Measurements from ENCODE around the gene THOC6.

Gene THOC6

DNA sequence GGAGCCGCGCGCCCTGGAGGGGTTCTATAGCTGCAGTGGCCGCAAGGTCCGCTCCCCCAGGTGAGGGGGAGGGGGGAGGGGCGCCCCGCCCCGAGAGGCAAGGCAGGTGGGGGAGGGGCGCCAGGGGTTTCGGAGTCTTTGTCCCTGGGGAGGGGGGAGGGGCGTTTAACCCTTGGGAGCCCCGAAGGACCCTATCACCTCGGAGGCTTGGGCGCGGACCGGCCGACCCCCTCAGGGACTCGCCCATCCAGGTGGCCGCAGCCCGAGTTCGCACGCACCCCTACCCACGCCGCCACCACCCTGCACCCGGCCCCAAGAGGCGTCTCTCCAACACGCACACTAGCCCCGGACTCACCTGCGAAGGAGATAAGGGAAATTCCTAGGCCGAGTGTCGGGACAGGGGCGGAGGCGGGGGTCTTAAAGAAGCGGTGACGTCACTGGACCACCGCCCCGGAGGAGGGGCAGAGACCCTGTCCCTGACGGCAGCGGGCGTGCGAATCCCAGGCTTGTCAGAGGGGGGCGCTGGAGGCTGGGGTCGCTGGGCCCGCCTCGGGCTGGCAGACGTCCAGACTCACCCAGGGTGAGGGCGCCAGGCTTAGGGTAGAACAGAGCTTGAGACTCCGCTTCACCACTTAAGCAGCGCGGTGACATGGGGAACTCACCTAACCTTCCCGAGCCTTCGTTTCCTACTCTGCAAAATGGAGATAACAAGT lies 5.9 kb upstream of the THOC6 start, which contains the start of gene CLDN6:
Gene CLDN6 (minus strand): TSS at position 390 of the 713 bp plus-strand sequence. CDS start 2,162 bp downstream, outside the sequence.
- DNase-seq, result no peak

DNA sequence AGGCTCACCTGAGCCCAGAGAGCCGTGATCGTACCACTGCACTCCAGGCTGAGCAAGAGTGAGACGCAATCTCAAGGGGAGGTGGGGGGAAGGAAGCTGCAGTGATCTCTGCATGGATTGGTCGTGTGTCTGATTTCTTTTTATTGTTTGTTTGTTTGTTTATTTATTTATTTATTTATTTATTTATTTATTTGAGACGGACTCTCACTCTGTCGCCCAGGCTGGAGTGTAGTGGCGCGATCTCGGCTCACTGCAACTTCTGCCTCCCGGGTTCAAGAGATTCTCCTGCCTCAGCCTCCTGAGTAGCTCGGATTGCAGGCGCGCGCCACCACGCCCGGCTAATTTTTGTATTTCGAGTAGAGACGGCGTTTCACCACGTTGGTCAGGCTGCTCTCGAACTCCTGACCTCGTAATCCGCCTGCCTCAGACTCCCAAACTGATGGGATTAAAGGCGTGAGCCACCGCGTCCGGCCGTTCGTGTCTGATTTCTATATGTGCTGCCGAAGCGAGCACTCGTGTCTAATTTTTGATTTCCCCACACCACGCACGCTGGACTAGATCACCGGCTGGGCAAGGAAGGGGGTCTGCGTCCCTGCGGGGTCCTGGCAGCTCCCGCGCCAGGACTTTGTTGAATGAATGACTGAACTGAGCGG lies 4.1 kb upstream of the THOC6 start:
- no peak for DNase-seq

DNA sequence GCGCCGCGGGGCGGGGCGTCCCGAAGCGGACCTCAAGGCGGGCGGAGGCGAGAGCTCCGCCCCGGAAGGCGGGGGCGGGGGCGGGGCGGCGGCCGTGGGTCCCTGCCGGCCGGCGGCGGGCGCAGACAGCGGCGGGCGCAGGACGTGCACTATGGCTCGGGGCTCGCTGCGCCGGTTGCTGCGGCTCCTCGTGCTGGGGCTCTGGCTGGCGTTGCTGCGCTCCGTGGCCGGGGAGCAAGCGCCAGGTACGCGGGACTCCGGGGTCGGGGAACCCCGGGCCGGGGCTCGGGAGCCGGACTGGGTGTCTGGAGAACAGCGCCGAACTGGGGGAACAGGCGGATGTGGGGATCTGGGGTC lies 3.6 kb upstream of the THOC6 start, which contains the start of gene TNFRSF12A:
Gene TNFRSF12A (plus strand): TSS at position 122 of the 357 bp plus-strand sequence. CDS start 30 bp downstream, at position 152.
- DNase-seq, result peak; percentile 72 to 85

DNA sequence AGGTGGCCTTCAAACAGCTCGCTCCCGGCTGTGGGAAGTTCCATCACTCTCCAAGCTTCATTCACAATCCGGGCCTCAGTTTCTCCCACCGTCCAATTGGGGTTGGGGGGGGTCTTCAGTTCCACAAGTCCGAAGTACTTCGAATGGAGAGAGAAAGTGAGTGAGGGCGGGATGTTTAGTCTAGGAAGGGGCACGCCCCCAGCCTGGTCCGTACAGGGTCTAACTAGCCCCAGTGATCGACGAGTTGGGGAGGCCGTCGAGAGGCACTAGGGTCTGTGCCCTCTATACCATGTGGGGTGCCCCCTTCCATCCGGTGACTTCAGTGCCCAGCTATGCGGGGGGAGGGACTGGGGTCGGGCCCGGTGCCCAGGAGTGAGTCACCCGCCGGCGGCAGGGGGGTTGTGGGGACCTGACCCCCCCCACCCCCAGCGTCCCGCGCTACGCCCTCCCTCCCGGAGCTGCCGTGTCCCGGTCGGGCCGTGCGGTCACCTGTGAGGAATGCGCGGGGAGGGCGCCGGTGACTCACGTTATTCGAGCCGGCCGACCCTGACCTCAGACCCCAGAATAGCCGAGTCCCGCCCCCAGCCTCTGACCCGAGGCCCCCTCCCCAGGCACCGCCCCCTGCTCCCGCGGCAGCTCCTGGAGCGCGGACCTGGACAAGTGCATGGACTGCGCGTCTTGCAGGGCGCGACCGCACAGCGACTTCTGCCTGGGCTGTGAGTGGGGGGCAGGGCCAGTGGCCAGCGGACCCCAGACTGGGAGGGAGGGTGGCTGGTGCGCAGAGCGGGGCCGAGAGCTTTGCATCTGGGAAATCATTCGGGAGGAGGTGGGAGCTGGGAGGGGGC lies 3.0 kb upstream of the THOC6 start:
- DNase-seq, result no peak

DNA sequence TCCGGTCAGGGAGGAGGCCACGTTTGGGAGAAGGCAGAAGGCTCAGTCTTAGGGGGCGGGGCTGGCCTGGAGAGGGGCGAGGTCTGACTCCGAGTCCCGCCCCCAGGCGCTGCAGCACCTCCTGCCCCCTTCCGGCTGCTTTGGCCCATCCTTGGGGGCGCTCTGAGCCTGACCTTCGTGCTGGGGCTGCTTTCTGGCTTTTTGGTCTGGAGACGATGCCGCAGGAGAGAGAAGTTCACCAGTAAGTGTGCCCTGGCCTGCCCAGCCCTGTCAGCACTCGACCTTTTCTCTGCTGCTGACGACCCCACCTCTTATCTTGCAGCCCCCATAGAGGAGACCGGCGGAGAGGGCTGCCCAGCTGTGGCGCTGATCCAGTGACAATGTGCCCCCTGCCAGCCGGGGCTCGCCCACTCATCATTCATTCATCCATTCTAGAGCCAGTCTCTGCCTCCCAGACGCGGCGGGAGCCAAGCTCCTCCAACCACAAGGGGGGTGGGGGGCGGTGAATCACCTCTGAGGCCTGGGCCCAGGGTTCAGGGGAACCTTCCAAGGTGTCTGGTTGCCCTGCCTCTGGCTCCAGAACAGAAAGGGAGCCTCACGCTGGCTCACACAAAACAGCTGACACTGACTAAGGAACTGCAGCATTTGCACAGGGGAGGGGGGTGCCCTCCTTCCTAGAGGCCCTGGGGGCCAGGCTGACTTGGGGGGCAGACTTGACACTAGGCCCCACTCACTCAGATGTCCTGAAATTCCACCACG lies 2.2 kb upstream of the THOC6 start:
- peak; percentile 62 to 68 for DNase-seq

DNA sequence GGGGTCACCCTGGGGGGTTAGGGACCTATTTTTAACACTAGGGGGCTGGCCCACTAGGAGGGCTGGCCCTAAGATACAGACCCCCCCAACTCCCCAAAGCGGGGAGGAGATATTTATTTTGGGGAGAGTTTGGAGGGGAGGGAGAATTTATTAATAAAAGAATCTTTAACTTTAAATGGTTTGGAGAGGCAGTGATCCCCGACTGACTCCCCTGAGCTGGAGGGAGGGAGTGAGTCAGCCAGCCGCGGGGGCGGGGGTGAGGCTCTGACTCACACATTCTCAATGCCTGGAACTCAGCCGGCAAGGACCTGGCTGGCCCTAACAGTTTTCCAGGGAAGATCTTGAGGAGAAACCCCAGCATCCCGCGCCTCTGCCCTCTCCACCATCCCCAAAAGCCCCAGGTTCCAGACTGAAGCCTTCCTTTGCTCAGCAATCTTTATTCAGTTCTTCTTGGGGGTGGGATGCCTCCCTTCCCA lies 1.6 kb upstream of the THOC6 start:
- peak; percentile 83 to 91 for DNase-seq

DNA sequence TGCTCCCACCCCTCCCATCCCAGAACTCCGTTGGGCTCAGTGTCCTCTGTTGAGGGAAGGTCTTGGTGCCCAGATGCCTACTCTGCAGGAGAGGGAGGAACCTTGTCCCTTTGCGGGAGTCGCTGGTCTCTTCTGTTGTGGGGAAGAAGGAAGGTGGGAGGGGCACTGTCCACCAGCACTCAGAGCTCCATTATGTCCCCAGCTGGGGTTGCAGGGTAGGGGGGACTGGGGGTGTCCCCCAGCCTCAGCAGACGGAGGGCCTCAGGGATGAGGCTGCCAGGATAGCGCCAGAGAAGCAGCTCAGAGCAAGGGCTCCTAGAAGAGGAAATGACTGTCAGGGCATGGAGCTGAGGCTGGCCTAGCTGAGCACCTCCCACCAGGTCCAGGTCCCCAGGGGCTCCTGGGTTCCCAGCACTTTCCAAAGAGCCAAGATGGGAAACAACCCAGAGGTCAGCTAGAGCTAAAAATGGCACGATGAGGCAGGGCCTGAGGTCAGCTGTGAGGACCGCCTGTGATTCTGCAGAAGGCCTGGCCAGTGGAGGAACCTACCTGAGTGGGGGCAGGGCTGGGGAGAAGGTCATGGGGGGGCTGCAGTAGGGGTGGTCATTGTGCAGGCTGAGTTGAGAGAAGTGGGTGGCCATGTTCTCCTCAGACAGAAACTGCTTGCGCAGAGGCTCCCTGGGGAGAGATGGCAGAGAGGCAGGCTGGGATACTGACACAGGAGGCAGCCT lies 986 bp upstream of the THOC6 start:
- DNase-seq, result no peak

DNA sequence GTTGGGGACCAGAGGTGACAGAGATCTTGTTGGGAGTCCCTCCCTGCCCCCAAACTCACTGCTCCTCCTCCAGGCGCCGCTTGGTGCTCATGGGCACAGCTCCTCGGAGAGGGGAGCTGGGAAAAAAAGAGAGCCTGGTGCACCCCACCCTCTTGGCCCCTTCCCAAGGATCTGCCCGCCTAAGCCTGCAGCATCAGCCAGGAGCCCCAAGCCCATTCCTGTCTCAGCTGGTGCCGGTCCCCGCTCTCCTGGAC lies 493 bp upstream of the THOC6 start:
- no peak for DNase-seq

DNA sequence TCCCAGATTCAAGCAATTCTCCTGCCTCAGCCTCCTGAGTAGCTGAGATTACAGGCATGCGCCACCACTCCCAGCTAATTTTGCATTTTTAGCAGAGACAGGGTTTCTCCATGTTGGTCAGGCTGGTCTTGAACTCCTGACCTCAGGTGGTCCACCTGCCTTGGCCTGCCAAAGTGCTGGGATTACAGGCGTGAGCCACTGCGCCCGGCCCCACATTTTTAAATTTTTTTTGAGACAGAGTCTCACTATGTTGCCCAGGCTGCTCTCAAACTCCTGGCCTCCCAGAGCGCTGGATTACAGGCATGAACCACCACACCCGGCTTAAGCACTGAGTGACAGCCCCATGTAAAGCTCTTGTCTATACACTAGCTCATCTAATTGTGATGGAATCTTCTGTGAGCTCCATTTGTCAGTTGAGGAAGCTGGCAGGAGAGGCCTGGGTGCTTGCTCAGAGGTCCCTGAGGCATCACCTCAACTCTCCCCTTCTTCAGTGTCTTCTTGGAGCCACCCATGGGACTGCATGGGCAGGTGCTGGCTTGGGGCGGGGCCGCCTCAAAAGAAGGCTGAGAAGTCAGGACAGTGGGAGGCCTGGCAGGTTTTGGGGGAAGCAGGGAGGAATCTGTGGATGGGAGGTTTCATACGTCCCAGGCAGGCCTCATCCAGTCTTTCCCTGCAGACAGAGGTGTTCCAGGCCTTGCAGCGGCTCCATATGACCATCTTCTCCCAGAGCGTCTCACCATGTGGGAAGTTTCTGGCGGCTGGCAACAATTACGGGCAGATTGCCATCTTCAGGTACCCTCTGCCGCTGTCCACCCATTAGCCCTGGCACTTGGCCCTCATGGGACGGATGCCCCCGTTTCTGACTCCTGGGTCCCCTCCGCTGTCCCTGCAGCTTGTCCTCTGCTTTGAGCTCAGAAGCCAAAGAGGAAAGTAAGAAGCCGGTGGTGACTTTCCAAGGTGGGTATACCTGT lies 1.5 kb downstream of the THOC6 start:
- no peak for DNase-seq

DNA sequence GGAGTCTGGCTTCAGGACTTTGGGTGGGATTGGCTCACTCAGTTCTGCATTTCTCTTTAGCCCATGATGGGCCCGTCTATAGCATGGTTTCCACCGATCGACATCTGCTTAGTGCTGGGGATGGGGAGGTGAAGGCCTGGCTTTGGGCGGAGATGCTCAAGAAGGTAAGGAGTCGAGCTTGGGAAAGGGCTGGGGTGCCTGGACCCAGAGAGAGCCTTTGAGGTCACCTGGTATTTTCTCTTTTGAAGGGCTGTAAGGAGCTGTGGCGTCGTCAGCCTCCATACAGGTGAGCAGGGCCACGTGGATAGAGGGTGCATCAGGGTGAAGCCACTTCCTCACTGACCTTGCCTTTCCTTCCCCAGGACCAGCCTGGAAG lies 2.2 kb downstream of the THOC6 start:
- DNase-seq, result no peak

DNA sequence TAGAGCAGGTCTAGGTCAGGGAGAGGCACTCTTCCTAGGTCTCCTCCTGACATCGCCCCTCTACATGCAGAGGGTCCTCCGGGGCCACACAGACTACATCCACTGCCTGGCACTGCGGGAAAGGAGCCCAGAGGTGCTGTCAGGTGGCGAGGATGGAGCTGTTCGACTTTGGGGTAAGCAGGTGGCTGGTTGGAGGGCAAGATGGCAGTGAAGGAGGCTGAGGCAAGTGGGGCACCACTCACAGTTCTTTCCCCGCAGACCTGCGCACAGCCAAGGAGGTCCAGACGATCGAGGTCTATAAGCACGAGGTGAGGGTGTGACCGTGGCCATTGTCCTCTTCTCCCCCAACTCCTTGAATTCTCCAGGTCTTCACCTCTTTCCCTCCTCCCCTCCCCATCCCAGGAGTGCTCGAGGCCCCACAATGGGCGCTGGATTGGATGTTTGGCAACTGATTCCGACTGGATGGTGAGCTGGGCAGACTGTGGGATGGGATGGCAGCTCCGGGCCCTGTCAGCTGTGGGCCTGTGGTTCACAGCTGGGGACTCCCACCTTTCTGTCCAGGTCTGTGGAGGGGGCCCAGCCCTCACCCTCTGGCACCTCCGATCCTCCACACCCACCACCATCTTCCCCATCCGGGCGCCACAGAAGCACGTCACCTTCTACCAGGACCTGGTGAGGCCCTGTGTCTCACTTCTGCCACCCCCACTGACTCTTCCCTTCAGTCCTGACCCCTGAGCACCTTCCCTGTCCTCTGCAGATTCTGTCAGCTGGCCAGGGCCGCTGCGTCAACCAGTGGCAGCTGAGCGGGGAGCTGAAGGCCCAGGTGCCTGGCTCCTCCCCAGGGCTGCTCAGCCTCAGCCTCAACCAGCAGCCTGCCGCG lies 3.0 kb downstream of the THOC6 start:
- no peak for DNase-seq

DNA sequence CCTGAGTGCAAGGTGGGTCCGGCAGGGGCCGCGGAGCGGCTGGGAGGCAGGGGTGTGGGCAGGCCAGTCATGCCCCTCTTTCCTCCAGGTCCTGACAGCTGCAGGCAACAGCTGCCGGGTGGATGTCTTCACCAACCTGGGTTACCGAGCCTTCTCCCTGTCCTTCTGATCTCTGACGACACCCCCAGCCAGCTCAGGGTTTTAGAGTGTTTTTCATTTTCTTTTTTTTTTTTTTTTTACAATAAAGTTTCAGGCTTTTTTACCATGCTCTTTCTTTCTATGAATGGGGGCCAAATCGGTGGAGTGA lies 3.6 kb downstream of the THOC6 start:
- no peak for DNase-seq

DNA sequence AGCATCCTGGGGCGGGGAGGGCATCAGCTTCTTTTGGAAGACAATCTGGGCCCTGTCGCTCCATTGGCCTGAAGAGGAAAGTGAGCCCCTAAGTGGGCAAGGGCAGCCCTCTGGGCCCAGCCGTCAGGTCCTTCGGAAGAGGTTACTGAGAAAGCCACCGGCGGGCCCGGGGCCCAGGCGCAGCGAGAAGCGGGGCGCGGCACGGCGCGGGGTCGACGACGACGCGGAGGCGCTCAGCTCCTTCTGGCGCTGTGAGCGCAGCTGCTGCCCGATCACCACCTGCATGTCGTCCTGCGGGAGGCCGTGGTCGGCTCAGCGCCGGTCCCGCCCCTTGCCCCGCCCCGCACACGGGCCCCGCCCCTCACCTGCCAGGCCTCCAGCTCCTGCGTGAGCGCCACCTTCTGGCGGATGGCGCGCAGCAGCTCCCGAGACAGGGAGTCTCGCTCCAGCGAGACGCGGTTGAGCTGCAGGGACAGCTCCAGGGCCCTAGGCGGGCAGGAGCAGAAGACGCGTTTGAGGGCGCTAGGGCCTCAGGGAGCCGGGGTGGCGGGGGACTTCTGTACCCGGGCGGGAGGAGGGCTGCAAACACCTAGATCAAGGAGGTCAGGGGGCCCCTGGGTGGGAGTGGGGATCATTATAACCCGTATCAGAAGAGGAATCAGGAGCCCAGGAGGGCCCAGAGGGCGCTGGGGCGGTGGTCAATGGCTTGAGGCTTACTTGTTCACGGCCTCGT lies 4.3 kb downstream of the THOC6 start:
- DNase-seq, result peak; percentile 75 to 93

DNA sequence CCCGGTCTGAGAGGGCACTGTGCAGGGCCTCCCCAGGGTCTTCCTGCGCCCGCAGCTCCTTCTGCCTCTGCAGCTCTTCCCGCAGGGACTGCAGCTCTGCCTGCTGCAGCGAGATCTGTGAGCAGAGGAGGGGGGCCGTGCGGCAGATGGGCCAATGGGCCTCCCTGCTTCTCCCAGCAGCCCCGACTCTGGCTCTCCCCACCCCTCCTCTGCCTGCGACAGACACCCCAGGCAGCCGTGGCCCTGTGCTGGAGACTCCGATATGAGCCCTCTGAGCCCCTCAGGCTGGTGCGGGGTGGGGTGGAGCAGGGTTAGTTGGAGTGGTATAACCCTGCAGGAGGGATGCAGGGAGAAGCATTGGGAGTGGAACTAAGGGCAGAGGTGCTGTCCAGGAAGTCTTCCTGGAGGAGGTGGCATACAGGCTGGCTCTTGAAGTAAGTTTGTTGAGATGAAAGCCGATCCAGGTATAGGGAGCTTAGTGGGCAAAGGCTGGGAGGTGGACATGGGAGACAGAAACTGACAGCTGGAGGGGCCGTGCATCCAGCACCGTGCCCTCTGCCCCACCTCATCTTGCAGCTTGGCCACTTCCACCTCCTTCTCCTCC lies 5.0 kb downstream of the THOC6 start:
- DNase-seq, result no peak

DNA sequence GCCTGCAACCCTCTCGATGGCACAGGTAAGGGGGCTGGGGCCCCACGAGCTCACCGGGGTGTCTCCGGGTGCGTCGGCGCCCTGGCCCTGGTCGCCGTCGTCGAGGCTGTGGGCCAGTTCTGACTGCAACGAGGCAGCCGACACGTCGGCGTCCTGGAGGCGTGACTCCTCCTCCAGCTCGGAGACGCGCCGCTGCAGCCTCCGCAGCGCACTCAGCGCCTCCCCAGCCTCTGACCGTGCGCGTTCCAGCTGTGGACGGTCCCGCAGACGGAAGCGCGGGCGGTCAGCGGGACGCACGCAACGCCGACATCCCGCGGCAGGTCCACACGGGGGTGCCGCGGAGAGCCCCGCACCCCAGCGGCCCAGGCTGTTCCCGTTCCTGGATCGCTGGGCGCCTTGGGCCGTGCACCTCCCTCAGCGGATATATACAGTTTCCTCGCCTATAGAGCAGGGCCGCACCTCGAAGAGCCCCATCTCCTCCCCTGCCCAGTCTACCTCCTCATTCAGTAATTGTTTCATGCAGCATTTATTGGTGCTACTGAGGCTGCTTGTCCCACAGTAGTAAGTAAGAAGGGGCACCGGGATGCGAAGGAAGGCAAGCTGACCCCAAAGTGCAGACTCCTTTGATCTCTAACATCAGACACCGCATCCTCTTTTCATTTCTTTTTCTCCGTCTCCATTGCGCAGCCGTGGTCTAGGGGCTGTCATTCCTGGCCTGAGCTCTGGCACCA lies 5.8 kb downstream of the THOC6 start:
- DNase-seq, result no peak

DNA sequence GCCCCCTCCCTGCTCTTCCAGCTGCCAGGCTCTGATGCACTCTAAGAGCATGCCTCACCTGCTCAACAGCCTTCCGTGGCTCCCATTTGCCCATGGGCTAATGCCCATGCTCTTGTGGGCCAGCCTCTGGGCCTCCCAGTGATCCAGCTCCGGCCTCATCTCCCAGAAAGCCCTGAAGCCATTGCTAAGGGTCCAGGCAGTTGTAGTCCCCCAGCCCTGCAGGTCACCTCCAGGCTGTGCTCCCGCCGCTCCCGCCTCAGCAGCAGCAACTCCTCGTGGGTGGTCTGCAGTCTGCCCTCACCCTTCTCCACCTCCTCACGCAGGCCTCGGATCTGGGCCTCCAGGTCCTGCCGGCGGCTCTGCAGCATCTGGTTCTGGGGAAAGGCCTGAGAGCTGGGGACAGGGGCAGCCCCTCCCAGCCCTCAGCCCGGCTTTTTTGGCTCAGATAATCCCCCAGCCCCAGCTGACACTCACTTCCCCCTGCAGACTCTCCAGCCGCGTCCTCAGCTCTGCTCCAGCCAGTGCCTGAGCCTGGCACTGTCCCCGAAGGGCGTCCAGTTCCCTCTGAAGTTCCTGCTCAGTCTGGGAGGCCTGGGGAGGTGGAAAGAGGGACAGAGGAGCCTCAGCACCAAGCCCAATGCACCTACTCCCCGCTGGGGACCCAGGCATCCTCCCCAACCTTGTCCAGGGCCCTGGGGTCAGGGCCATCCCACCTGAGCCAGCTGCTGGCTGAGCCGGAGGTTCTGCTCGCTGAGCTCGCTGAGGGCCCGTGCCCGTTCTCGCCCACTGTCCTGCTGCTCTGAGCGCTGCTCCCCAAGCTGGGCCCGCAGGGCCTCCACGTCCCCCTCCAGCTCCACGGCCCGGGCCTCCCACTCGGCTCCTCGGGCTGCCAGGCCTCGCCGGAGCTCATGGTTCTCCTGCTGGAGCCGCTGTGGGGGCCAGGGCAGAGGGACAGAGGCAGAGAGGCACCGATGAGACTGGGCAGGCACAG lies 6.7 kb downstream of the THOC6 start:
- DNase-seq, result no peak

DNA sequence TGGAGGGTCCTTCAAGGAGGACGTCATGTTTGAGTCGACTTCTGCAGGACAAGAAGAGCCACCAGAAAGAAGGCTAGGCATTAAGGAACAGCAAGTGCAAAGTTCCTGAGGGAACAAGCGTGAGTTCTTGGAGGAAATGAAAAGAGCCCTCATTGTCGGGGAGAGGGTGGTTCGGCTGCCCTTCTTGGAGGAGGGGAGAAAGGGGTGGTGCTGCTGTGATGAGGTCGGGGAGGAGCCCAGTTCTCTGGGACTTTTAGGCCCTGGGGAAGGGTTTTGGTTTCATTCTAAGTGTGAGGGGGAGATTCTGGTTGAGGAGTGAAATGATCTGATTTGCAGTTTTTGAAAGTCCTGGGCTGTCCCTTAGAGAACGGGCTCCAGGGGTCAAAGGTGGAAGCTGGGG lies 8.8 kb downstream of the THOC6 start:
- no peak for DNase-seq
